Fibroblast of mammary gland (primary cell): Measurements from ENCODE around the gene FREY1.
A peak's percentile ranks its signal among the peaks of the same experiment; 100 is the strongest.

Experiments
- DNase-seq: peaks from one replicate; pipeline ENCODE4 v3.0.0-alpha.2; 2010; ENCODE audit warnings: low read depth
- H3K4me3 ChIP-seq: 2 replicates; pipeline ENCODE4 v1.5.1; 2011; ENCODE audit warnings: low read depth, mild to moderate bottlenecking, low read length, moderate library complexity; ENCODE audit not compliant: control insufficient read depth
- TF ChIP-seq, protein P1 (sequence below): conservative IDR thresholded peaks from 2 replicates; pipeline ENCODE4 v1.5.1; 2011; ENCODE audit warnings: low read depth, low read length, inconsistent platforms; ENCODE audit not compliant: control insufficient read depth, insufficient read depth

The FREY1 gene

DNA sequence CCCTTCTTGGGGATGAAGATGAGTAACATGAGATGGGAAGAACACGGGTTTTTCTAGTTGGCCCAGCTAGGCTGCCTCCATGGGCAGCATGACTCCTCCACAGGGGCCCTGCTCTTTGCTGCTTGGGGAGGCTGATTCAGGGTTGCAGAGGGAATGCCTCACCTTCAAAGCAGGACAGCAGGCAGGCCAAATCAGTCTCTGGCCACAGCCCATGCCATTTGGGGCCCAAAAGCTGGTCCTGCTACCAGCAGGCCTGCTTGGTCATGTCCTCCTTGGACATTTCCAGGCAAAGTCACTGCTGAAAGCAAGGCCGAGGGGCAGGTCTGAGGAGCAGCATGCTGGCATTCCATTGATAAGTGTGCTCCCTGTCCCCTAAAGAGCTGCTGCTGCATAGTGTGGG lies 35.4 kb downstream of the FREY1 start:
- H3K4me3 ChIP-seq = no peak overlapping the region
- TF ChIP-seq, protein P1, sequence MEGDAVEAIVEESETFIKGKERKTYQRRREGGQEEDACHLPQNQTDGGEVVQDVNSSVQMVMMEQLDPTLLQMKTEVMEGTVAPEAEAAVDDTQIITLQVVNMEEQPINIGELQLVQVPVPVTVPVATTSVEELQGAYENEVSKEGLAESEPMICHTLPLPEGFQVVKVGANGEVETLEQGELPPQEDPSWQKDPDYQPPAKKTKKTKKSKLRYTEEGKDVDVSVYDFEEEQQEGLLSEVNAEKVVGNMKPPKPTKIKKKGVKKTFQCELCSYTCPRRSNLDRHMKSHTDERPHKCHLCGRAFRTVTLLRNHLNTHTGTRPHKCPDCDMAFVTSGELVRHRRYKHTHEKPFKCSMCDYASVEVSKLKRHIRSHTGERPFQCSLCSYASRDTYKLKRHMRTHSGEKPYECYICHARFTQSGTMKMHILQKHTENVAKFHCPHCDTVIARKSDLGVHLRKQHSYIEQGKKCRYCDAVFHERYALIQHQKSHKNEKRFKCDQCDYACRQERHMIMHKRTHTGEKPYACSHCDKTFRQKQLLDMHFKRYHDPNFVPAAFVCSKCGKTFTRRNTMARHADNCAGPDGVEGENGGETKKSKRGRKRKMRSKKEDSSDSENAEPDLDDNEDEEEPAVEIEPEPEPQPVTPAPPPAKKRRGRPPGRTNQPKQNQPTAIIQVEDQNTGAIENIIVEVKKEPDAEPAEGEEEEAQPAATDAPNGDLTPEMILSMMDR = no peak
- no peak for DNase-seq

DNA sequence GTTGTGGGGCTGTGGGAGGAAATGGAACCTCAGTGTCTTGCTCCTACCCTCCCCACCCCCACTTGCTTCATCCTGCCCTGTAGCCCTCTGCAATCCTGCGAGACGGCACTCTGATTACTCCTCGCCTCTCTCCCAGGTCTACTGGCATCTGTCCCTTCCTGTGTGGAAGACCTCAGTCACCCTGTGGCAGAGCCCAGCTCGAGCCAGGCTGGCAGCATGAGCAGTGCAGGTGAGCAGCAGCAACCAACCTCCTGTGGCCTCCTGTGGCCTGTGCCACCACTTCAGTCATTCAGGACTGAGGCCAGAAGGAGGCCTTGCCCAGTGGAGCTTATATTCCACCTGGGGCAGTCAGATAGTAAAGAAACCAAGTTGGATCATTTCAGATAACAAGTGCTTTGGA lies 36.4 kb downstream of the FREY1 start:
- TF ChIP-seq, protein P1 = no peak
- DNase-seq = no peak
- H3K4me3 ChIP-seq = no peak overlapping the region

DNA sequence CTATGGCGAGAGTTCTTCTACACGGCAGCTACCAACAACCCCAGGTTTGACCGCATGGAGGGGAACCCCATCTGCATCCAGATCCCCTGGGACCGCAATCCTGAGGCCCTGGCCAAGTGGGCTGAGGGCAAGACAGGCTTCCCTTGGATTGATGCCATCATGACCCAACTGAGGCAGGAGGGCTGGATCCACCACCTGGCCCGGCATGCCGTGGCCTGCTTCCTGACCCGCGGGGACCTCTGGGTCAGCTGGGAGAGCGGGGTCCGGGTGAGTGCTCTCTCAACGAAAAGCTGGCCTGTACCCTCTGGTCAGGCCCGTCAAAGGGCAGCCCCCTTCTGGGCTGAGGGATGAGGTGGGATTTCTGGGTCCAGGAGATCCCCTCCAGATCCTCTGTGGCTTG lies 37.5 kb downstream of the FREY1 start:
- H3K4me3 ChIP-seq = no peak overlapping the region

DNA sequence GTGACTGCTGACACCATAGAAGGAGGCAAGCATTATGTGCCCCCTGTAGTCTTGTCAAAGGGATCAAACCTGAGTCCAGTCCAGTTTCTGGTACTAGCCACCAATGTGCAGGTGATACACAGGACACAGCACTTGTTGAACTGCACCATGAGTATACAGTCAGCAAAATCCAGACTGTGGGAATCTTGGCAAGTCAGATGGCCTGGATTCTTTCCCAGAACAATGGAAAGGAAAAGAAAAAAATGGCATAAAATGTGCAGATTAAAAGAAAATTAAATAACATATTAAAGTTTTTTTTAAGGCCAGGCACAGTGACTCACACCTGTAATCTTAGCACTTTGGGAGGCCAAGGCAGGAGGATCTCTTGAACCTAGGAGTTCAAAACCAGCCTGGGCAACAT lies 43.0 kb downstream of the FREY1 start:
- DNase-seq = no peak
- TF ChIP-seq, protein P1 = no peak
- H3K4me3 ChIP-seq = no peak overlapping the region

More for the DNA sequence above, 37.5 kb downstream of the FREY1 start:
- TF ChIP-seq, protein P1 = no peak
- no peak for DNase-seq

DNA sequence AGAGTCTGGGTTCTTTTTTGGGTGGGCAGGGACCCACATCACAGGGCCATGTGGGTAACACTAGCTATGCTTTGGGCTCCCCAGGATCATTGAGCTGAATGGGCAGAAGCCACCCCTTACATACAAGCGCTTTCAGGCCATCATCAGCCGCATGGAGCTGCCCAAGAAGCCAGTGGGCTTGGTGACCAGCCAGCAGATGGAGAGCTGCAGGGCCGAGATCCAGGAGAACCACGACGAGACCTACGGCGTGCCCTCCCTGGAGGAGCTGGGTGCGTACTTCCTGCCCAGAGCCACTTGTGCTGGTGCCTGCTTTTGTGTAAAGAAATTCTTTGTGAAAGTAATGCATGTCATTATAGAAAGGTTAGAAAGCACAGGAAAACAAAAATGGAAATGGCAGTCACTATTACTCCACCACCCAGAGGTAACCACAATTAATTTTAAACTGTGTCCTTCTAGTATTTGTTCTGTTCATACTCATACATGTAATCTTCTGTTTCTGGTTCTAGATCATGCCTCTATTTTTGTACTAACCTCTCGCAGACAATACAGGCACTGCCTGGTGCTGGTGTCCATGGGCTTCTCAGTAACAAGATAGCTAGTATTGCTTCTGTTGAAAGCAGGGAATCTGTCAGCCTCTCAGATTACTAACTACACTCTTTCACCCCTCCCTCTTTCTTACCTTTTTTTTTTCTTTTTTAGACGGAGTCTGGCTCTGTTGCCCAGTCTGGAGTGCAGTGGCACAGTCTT lies 46.1 kb downstream of the FREY1 start:
- no peak overlapping the region for H3K4me3 ChIP-seq
- no peak for DNase-seq
- TF ChIP-seq, protein P1 = no peak

DNA sequence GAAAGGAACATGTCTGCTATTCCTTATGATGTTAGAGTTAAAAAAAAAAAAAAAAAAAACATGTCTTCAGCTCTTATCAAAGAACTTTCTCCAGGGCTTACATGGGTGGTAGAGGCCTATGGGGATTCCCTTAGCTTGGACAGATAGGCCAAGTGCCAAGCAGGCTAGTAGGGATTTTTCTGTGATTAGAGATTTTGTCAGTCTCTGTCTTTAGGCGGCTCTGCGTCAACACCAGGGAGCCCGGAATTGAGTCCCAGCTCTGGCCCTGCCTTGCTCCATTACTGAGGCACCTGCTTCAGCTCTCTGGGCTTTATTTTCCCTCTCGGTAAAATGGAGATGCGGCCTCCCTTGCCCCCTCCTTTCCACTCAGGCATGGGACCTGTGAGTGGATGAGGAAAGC lies 46.7 kb downstream of the FREY1 start:
- TF ChIP-seq, protein P1 = no peak
- DNase-seq = no peak
- no peak overlapping the region for H3K4me3 ChIP-seq

DNA sequence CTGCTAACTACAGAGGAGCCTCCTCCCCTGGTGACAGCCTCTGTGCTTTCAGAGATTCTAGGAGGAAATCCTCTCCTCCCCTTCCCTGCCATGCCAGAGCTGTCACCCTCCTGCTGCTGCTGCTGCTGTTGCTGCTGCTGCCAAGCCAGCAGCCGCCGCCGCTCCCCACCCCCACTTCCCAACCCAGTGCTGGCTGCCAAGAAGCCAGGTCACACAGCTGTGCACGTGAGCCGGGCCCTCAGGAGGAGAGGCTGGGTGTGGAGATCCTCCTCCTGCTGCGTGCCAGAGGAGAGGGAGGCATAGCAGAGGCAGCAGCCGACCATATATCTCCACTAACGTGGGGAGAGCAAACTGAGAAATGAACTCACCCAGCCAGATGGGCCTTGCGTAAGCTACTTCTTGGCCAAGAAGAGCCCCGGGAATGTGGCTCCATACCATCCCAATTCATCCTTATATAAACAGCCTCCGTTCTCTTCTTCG lies 47.4 kb downstream of the FREY1 start:
- DNase-seq = peak; percentile 98

More for the DNA sequence above, 47.4 kb downstream of the FREY1 start:
- TF ChIP-seq, protein P1 = no peak
- H3K4me3 ChIP-seq = no peak overlapping the region
